ENCODE data around the gene THADA. TPM values are rescaled to one million over a fixed set of nuclear protein-coding genes. Genes with fewer than 3 reads are reported as not detected.

THADA gene
- polyA plus RNA-seq, 3 donors from 2014 or later: 4.2 to 16.2 (median 8.9) TPM

- no peaks in the 10 kb centered on the region for H3K27me3 Mint-ChIP-seq (ENCODE audit: low read depth in 3 of 3)
Observed at GRCh38 chr2:43314299-43314927, 281.4 kb downstream of the THADA start.

DNA sequence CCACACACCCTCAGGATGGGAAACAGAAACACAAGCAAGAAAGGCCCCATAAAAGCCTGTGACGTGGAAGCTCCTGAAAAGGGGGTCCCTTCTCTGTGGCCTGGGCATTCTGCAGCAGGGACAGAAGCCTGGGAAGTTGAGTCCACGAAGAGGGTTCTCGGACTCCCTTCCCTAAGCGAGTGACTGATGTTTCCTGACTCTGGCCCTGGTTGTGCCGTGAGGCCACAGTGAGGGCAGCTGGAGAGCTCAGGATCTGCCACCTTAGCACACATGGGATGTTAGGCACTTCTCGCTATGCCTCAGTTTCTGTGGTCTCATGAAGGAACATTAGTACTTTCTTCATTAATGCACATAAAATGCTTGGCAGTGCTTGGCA is 282.2 kb downstream of the THADA start:
- no peaks in the 10 kb centered on the region for H3K36me3 Mint-ChIP-seq
- H3K4me1 Mint-ChIP-seq: peaks cover 4 to 5% of the 10 kb centered on the region in 2 donors
- no peak overlapping the region for H3K27ac Mint-ChIP-seq
- DNase-seq: no peak
- H3K9me3 Mint-ChIP-seq: no peaks in the 10 kb centered on the region
- no peaks in the 10 kb centered on the region for H3K27me3 Mint-ChIP-seq (ENCODE audit: low read depth in 3 of 3)
- H3K4me3 Mint-ChIP-seq: no peak overlapping the region

More at GRCh38 chr2:43314299-43314927, 281.4 kb downstream of the THADA start:
- H3K4me1 Mint-ChIP-seq: peaks cover 4 to 5% of the 10 kb centered on the region in 2 donors
- no peak for DNase-seq
- peaks cover 0 to 4% (median 4%) of the 10 kb centered on the region in 3 donors for H3K36me3 Mint-ChIP-seq
- H3K4me3 Mint-ChIP-seq: no peak overlapping the region
- H3K9me3 Mint-ChIP-seq: no peaks in the 10 kb centered on the region
- no peak overlapping the region for H3K27ac Mint-ChIP-seq

GRCh38 chr2:43312755-43313641 is 282.8 kb downstream of the THADA start:
- Mint-ChIP-seq H3K4me3 (no peak overlapping the region), H3K4me1 (peaks cover 4 to 5% of the 10 kb centered on the region in 2 donors), H3K27ac (no peak overlapping the region), H3K36me3 (peaks cover 0 to 3% (median 0%) of the 10 kb centered on the region in 3 donors), H3K9me3 (no peaks in the 10 kb centered on the region), H3K27me3 (ENCODE audit: low read depth in 3 of 3) (no peaks in the 10 kb centered on the region)
- DNase-seq: no peak

GRCh38 chr2:43311276-43311675 is 284.6 kb downstream of the THADA start:
- Mint-ChIP-seq H3K4me3 (no peak overlapping the region), H3K36me3 (peaks cover 0 to 8% (median 3%) of the 10 kb centered on the region in 3 donors), H3K9me3 (no peaks in the 10 kb centered on the region), H3K4me1 (peaks cover 4 to 5% of the 10 kb centered on the region in 2 donors), H3K27ac (no peak overlapping the region), H3K27me3 (ENCODE audit: low read depth in 3 of 3) (peaks cover 0 to 1% (median 0%) of the 10 kb centered on the region in 3 donors)
- no peak for DNase-seq

DNA sequence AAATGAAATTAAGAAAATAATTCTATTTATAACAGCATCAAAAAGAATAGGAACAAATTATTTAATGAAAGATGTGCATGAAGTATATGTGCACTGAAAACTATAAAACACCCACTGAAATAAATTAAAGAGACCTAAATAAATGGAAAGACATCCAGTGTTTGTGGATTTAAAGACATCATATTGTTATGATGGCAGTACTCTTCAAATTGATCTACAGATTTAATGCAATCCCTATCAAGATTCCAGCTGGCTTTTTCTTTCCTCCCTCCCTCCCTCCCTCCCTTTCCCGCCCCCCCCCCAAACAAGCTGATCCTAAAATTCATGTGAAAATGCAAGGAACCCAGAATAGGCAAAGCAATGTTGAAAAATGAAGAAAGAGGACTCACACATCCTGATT is 285.9 kb downstream of the THADA start:
- H3K36me3 Mint-ChIP-seq: peaks cover 0 to 8% (median 3%) of the 10 kb centered on the region in 3 donors
- H3K27ac Mint-ChIP-seq: no peak overlapping the region
- peaks cover 0 to 3% (median 0%) of the 10 kb centered on the region in 3 donors for H3K27me3 Mint-ChIP-seq (ENCODE audit: low read depth in 3 of 3)
- H3K4me3 Mint-ChIP-seq: no peak overlapping the region
- H3K9me3 Mint-ChIP-seq: no peaks in the 10 kb centered on the region
- no peak for DNase-seq
- H3K4me1 Mint-ChIP-seq: no peaks in the 10 kb centered on the region

GRCh38 chr2:43307973-43308372 is 287.9 kb downstream of the THADA start:
- Mint-ChIP-seq H3K27me3 (ENCODE audit: low read depth in 3 of 3) (peaks cover 0 to 3% (median 0%) of the 10 kb centered on the region in 3 donors), H3K9me3 (no peaks in the 10 kb centered on the region), H3K27ac (no peak overlapping the region), H3K4me1 (no peaks in the 10 kb centered on the region), H3K4me3 (no peak overlapping the region), H3K36me3 (peaks cover 3 to 8% (median 4%) of the 10 kb centered on the region in 3 donors)
- no peak for DNase-seq

DNA sequence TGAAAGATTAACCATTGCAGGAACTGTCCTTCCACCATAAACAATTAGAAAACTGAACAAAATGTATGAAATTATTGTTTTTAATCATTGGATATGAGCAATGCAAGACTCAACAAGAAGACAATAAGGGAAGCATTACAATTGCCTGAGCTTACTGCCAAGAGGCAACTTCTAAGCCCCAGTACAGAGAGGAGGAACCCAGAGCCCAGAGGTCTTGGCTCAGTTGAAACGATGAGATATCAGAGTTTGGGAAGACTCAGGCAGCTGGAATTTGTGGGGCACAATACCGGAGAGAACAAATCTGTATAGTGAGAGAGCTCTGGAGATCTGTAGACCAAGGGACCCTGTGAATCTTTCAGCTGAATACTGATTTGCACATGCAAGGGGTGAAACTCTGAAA is 288.8 kb downstream of the THADA start:
- no peak overlapping the region for H3K27ac Mint-ChIP-seq
- H3K9me3 Mint-ChIP-seq: no peaks in the 10 kb centered on the region
- H3K36me3 Mint-ChIP-seq: peaks cover 3 to 8% (median 4%) of the 10 kb centered on the region in 3 donors
- H3K4me1 Mint-ChIP-seq: no peaks in the 10 kb centered on the region
- peaks cover 0 to 3% (median 0%) of the 10 kb centered on the region in 3 donors for H3K27me3 Mint-ChIP-seq (ENCODE audit: low read depth in 3 of 3)
- H3K4me3 Mint-ChIP-seq: no peak overlapping the region
- no peak for DNase-seq

DNA sequence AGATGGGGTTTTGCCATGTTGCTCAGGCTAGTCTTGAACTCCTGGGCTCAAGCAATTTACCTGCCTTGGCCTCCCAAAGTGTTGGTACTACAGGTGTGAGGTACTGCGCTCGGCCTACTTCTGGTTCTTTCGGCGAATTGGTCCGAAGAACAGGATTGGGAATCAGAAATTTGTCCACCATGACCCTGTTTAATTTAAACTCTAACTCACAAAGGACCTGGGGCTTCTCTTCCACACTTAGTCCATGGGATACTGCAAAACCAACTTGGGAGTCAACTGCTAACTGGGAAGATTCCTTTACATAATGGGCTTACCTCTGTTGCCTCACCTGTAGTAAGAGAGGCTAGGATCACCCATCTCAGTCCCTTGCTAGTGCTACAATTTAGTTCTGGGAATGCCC is 289.6 kb downstream of the THADA start:
- H3K36me3 Mint-ChIP-seq: peaks cover 3 to 8% (median 4%) of the 10 kb centered on the region in 3 donors

GRCh38 chr2:43305517-43305916 is 290.3 kb downstream of the THADA start:
- DNase-seq: no peak
- Mint-ChIP-seq H3K27me3 (ENCODE audit: low read depth in 3 of 3) (peaks cover 0 to 3% (median 0%) of the 10 kb centered on the region in 3 donors), H3K36me3 (peaks cover 3 to 8% (median 4%) of the 10 kb centered on the region in 3 donors), H3K4me3 (no peak overlapping the region), H3K4me1 (no peaks in the 10 kb centered on the region), H3K27ac (no peak overlapping the region), H3K9me3 (no peaks in the 10 kb centered on the region)

More for the DNA sequence above, 289.6 kb downstream of the THADA start:
- Mint-ChIP-seq H3K9me3 (no peaks in the 10 kb centered on the region), H3K4me3 (no peak overlapping the region), H3K27ac (no peak overlapping the region), H3K4me1 (no peaks in the 10 kb centered on the region), H3K27me3 (ENCODE audit: low read depth in 3 of 3) (peaks cover 0 to 3% (median 0%) of the 10 kb centered on the region in 3 donors)
- no peak for DNase-seq

GRCh38 chr2:43305012-43305411 is 290.8 kb downstream of the THADA start:
- H3K9me3 Mint-ChIP-seq: no peaks in the 10 kb centered on the region
- H3K4me3 Mint-ChIP-seq: no peak overlapping the region

DNA sequence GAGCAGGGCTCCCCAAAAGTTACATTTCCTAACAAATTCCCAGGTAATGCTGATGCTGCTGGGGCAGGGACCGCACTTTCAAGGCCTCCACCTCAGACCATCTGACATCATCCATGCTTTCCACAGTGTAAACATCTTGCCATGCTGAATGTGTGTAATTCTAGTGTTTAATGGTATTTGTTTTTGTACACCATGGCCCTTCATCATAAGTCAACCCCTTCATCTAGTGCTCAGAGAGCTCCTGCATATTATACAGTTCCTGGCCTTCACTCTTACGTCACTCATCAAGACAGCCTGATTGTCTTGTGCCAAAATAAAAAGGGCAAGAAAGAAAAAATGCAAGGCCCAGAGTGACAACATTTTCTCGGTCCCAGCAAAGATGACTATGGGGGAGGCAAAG is 291.9 kb downstream of the THADA start:
- no peak for DNase-seq
- H3K4me1 Mint-ChIP-seq: no peaks in the 10 kb centered on the region
- H3K27me3 Mint-ChIP-seq (ENCODE audit: low read depth in 3 of 3): peaks cover 0 to 3% (median 0%) of the 10 kb centered on the region in 3 donors
- H3K4me3 Mint-ChIP-seq: no peak overlapping the region
- no peaks in the 10 kb centered on the region for H3K9me3 Mint-ChIP-seq
- H3K27ac Mint-ChIP-seq: peak overlapping the region in 1 of 6 donors; percentile 40
- H3K36me3 Mint-ChIP-seq: peaks cover 3 to 8% (median 4%) of the 10 kb centered on the region in 3 donors

More at GRCh38 chr2:43305012-43305411, 290.8 kb downstream of the THADA start:
- no peak for DNase-seq
- H3K27ac Mint-ChIP-seq: no peak overlapping the region
- no peaks in the 10 kb centered on the region for H3K4me1 Mint-ChIP-seq
- peaks cover 0 to 3% (median 0%) of the 10 kb centered on the region in 3 donors for H3K27me3 Mint-ChIP-seq (ENCODE audit: low read depth in 3 of 3)
- H3K36me3 Mint-ChIP-seq: peaks cover 3 to 8% (median 4%) of the 10 kb centered on the region in 3 donors

DNA sequence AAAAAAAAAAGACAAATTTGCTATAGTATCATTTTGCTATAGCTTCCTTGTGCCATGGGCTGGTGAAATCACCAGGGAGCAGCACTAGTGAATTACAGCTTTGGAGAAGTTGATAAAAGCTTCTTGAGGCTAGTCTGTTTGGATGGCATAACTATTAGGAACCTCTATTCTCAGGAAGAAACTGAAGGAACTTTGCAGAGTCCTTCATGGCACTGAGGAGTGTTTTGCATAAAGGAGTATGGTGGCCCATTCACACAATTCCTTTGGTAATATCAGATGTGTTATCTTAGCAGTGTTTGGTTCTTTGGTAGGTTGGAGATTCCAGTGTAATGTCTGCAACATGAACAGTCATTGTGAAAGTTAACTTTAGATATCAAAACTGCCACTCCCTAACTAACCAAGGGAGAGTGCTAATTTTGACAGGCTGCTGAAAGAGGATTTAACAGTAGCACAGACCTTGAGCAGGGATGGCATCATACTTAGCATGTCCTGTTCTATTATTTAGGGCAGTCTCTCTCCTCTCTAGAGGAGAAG is 292.8 kb downstream of the THADA start:
- Mint-ChIP-seq H3K4me1 (no peaks in the 10 kb centered on the region), H3K4me3 (no peak overlapping the region), H3K9me3 (no peaks in the 10 kb centered on the region), H3K27me3 (ENCODE audit: low read depth in 3 of 3) (peaks cover 0 to 3% (median 0%) of the 10 kb centered on the region in 3 donors), H3K27ac (no peak overlapping the region), H3K36me3 (peaks cover 3 to 5% (median 4%) of the 10 kb centered on the region in 3 donors)
- no peak for DNase-seq

DNA sequence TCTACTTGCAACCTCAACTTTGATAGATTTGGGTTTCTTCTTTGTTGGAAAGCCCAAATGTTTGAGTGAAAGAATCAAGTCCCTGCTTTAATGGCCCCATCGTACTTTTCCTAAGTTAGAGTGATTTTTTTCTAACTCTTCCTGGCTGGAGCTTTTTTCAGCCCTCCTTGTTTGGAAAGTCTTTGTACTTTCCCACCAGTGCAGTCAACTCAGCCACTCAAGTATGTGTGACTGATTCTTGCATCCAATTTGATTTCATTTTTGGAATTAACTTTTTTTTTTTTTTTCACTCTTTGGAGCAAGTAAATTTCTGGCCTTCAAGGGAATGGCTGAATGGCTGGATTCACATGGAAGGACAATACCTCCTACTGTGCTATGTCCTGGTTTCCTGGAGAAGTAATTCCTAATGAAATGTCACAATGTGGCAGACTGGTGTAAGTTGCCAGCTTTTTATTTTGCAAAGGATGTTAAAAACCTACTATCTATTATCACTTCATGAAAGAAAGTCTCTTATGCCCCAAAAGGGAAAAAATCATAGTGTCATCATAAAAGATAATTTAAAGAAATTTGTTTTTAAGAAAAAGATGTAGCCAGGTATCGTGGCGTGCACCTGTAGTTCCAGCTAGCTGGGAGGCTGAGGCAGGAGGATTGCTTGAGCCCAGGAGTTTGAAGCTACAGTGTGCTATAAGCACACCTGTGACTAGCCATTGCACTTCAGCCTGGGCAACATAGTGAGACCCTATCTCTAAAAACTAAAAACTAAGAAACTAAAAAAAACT is 293.5 kb downstream of the THADA start:
- no peak overlapping the region for H3K27ac Mint-ChIP-seq
- H3K27me3 Mint-ChIP-seq (ENCODE audit: low read depth in 3 of 3): peaks cover 0 to 2% (median 0%) of the 10 kb centered on the region in 3 donors
- no peak overlapping the region for H3K4me3 Mint-ChIP-seq
- H3K36me3 Mint-ChIP-seq: peaks cover 0 to 4% (median 3%) of the 10 kb centered on the region in 3 donors
- DNase-seq: no peak
- no peaks in the 10 kb centered on the region for H3K9me3 Mint-ChIP-seq
- H3K4me1 Mint-ChIP-seq: no peaks in the 10 kb centered on the region

Measured in immature natural killer cell (primary cell).